ENCODE results near the gene DNM3.

DNA sequence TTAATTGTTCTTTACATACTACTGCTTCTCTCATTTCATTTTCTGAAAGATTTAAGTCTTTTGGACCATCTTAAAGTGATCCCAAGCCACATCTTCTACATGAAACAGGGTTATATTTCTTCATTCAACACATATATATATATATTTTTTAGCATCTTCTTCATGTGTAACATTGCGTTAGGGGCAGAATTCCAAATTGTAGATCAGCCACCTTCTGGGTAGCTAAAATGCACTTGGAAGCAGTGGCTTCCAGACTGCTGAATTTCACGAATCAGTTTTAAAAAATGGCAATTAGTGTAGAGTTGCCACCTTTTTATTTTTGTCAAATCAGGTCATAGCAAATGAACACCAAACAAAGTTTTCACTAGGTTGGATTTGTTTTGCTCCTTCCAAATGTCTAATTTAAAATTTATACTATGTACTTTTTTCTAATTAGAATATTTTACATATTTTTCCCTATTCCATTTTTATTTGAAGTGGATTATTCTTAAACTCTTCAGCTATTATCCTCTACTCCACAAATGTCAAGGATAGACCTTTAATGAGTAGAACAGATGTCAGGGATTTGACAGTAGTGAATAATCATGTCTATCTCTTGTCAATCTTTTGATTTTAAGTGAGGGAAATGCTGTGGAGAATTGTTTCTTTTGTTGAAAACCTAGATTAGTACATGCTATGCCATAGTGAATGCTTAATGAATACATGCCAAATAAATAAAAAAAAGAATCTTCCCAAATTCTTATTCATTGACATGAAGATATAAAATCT is 55.8 kb downstream of the DNM3 start:
- TF ChIP-seq, protein P1, sequence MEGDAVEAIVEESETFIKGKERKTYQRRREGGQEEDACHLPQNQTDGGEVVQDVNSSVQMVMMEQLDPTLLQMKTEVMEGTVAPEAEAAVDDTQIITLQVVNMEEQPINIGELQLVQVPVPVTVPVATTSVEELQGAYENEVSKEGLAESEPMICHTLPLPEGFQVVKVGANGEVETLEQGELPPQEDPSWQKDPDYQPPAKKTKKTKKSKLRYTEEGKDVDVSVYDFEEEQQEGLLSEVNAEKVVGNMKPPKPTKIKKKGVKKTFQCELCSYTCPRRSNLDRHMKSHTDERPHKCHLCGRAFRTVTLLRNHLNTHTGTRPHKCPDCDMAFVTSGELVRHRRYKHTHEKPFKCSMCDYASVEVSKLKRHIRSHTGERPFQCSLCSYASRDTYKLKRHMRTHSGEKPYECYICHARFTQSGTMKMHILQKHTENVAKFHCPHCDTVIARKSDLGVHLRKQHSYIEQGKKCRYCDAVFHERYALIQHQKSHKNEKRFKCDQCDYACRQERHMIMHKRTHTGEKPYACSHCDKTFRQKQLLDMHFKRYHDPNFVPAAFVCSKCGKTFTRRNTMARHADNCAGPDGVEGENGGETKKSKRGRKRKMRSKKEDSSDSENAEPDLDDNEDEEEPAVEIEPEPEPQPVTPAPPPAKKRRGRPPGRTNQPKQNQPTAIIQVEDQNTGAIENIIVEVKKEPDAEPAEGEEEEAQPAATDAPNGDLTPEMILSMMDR (IDR thresholded peaks at IDR 0.05; ENCODE audit: low read depth, low read length): no peak
- TF ChIP-seq POLR2A (IDR thresholded peaks at IDR 0.05; ENCODE audit: extremely low read depth, insufficient read length) (no peak), MYC (IDR thresholded peaks at IDR 0.05; ENCODE audit: low read depth, low read length) (no peak)
- TF ChIP-seq, protein P2, sequence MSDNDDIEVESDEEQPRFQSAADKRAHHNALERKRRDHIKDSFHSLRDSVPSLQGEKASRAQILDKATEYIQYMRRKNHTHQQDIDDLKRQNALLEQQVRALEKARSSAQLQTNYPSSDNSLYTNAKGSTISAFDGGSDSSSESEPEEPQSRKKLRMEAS (IDR thresholded peaks at IDR 0.05; ENCODE audit: low read depth, low read length): no peak
